Keratinocyte (primary cell): ENCODE results near the gene KCNMA1.

Source experiments
- EZH2 ChIP-seq: IDR thresholded peaks from one replicate; pipeline ENCODE4 v1.6.1; 2012; ENCODE audit warnings: inconsistent platforms, mild to moderate bottlenecking, low read length, moderate library complexity
- TF ChIP-seq, protein P1 (sequence below), 3 experiments: IDR thresholded peaks in 1 of 3; conservative IDR thresholded peaks in 1 of 3; optimal IDR thresholded peaks in 1 of 3; 2 replicates in 2 of 3; 3 replicates in 1 of 3; pipeline versions ENCODE3 to v1.5.1; 2011; ENCODE audit warnings: low read length in 3 of 3, mild to moderate bottlenecking in 3 of 3, moderate library complexity in 2 of 3, control low read depth in 1 of 3, inconsistent platforms in 1 of 3; ENCODE audit not compliant: insufficient read depth in 2 of 3; ENCODE audit errors: extremely low read depth in 1 of 3

DNA sequence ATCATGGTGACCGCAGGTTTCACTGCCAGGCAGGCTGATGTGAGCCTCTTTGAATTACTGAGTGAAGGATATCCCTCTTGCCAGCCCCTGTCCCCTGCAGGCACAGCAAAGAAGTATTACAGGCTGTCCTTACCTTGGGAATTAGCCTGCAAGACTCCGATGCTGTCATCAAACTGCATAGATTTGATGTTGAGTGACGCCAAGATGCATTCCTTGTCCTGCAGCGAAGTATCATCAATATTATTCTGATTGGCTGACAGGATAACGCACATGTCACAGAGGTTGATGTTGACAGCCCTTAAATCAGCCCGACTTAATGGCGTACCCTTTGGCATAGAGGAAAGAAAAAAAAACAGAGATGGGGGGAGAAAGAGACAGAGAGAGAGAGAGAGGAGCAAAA lies 693.0 kb downstream of the KCNMA1 start:
- TF ChIP-seq, protein P1, sequence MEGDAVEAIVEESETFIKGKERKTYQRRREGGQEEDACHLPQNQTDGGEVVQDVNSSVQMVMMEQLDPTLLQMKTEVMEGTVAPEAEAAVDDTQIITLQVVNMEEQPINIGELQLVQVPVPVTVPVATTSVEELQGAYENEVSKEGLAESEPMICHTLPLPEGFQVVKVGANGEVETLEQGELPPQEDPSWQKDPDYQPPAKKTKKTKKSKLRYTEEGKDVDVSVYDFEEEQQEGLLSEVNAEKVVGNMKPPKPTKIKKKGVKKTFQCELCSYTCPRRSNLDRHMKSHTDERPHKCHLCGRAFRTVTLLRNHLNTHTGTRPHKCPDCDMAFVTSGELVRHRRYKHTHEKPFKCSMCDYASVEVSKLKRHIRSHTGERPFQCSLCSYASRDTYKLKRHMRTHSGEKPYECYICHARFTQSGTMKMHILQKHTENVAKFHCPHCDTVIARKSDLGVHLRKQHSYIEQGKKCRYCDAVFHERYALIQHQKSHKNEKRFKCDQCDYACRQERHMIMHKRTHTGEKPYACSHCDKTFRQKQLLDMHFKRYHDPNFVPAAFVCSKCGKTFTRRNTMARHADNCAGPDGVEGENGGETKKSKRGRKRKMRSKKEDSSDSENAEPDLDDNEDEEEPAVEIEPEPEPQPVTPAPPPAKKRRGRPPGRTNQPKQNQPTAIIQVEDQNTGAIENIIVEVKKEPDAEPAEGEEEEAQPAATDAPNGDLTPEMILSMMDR (optimal IDR thresholded peaks at IDR 0.05 in 1 of 3, IDR thresholded peaks at IDR 0.05 in 1 of 3, conservative IDR thresholded peaks at IDR 0.05 in 1 of 3; ENCODE audit: extremely low read depth in 1 of 3, insufficient read depth in 2 of 3, low read length in 3 of 3): no peak
- no peak for TF ChIP-seq EZH2
